ENCODE data around the gene SRD5A1. TPM values are rescaled to one million over a fixed set of nuclear protein-coding genes. Genes with fewer than 3 reads are reported as not detected.

The SRD5A1 gene
- total RNA-seq, 2 experiments from 2014 or later, result 10.1 to 10.4 TPM

GRCh38 chr5:6684075-6684474 lies 50.8 kb downstream of the SRD5A1 start:
- ChIA-PET POLR2A (no interaction called here), CTCF (no interaction called here)
- Mint-ChIP-seq H3K4me1 (peaks cover 3% of the 10 kb centered on the region), H3K27ac (no peak overlapping the region), H3K36me3 (ENCODE audit: low read depth) (no peaks in the 10 kb centered on the region), H3K4me3 (no peak overlapping the region), H3K27me3 (peaks cover 39% of the 10 kb centered on the region), H3K9me3 (no peaks in the 10 kb centered on the region)
- DNase-seq, result no peak

- DNase-seq, result no peak
- Mint-ChIP-seq H3K27ac (no peak overlapping the region), H3K27me3 (peaks cover 49% of the 10 kb centered on the region), H3K9me3 (no peaks in the 10 kb centered on the region), H3K4me3 (no peak overlapping the region), H3K36me3 (ENCODE audit: low read depth) (no peaks in the 10 kb centered on the region), H3K4me1 (peaks cover 3% of the 10 kb centered on the region)
- CTCF ChIA-PET, result interaction anchor here (1.3 kb wide), 1 partner anchor 23 kb away, joined by 3 read pairs; no protein-coding TSS in a partner anchor
- POLR2A ChIA-PET, result no interaction called here
These were observed 53.3 kb downstream of the SRD5A1 start for GRCh38 chr5:6686501-6686900.

DNA sequence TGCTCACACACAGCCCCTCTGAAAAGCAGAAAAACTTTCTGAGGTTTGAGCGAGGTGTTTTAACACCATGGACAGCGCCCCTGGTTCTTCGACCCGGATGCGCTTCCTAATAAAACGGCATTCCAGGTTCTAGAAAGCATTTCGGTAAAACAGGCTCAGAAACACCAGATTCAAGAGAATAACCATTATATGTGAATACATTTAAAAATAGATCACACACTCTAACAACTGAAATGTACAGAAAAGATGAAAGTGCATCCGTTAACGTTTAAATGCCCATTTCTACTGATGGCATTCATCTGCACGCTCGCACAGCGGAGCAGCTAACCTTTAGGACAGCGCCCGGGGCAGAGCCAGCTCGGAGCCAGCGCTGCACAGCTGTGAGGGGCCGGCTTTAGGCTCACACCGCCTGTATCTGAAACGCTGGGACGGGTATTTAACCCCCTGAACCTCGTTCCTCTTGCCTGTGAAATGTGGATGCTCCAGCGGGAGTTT lies 53.7 kb downstream of the SRD5A1 start:
- H3K4me3 Mint-ChIP-seq, result no peak overlapping the region
- H3K27ac Mint-ChIP-seq, result no peak overlapping the region
- H3K4me1 Mint-ChIP-seq, result peaks cover 3% of the 10 kb centered on the region
- no peaks in the 10 kb centered on the region for H3K9me3 Mint-ChIP-seq
- H3K27me3 Mint-ChIP-seq, result peaks cover 45% of the 10 kb centered on the region
- ChIA-PET CTCF (interaction anchor here (1.3 kb wide), 1 partner anchor 23 kb away, joined by 3 read pairs; no protein-coding TSS in a partner anchor), POLR2A (no interaction called here)
- H3K36me3 Mint-ChIP-seq (ENCODE audit: low read depth), result no peaks in the 10 kb centered on the region
- DNase-seq, result peak; percentile 26

GRCh38 chr5:6687505-6687904 lies 54.3 kb downstream of the SRD5A1 start:
- H3K36me3 Mint-ChIP-seq (ENCODE audit: low read depth), result no peaks in the 10 kb centered on the region
- H3K4me3 Mint-ChIP-seq, result no peak overlapping the region
- H3K27ac Mint-ChIP-seq, result no peak overlapping the region
- POLR2A ChIA-PET, result no interaction called here
- DNase-seq, result no peak
- peaks cover 3% of the 10 kb centered on the region for H3K4me1 Mint-ChIP-seq
- peaks cover 45% of the 10 kb centered on the region for H3K27me3 Mint-ChIP-seq
- CTCF ChIA-PET, result interaction anchor here (0.6 to 1.3 kb wide), 2 partner anchors 22 to 1242 kb away, joined by 3 read pairs; no protein-coding TSS in a partner anchor
- no peaks in the 10 kb centered on the region for H3K9me3 Mint-ChIP-seq

DNA sequence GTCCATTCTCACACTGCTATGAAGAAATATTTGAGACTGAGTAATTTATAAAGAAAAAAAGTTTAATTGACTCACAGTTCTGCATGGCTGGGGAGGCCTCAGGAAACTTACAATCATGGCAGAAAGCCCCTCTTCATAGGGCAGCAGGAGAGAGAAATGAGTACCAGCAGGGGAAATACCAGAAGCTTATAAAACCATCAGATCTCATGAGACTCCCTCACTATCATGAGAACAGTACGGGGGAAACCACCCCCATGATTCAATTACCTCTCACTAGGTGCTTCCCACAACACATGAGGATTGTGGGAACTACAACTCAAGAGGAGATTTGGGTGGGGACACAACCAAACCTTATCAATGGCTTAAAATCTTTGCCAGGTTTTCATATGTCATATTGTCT lies 59.7 kb downstream of the SRD5A1 start:
- Mint-ChIP-seq H3K4me3 (no peak overlapping the region), H3K36me3 (ENCODE audit: low read depth) (no peaks in the 10 kb centered on the region), H3K27ac (no peak overlapping the region), H3K4me1 (no peaks in the 10 kb centered on the region), H3K27me3 (peaks cover 47% of the 10 kb centered on the region), H3K9me3 (no peaks in the 10 kb centered on the region)
- ChIA-PET CTCF (interaction anchor here (1.3 kb wide), 1 partner anchor 52 kb away, joined by 3 read pairs; no protein-coding TSS in a partner anchor), POLR2A (no interaction called here)
- no peak for DNase-seq

GRCh38 chr5:6698696-6699095 lies 65.5 kb downstream of the SRD5A1 start:
- ChIA-PET CTCF (no interaction called here), POLR2A (no interaction called here)
- no peaks in the 10 kb centered on the region for H3K9me3 Mint-ChIP-seq
- H3K27ac Mint-ChIP-seq, result no peak overlapping the region
- H3K27me3 Mint-ChIP-seq, result peaks cover 42% of the 10 kb centered on the region
- H3K4me1 Mint-ChIP-seq, result no peaks in the 10 kb centered on the region
- no peak overlapping the region for H3K4me3 Mint-ChIP-seq
- no peaks in the 10 kb centered on the region for H3K36me3 Mint-ChIP-seq (ENCODE audit: low read depth)
- no peak for DNase-seq

DNA sequence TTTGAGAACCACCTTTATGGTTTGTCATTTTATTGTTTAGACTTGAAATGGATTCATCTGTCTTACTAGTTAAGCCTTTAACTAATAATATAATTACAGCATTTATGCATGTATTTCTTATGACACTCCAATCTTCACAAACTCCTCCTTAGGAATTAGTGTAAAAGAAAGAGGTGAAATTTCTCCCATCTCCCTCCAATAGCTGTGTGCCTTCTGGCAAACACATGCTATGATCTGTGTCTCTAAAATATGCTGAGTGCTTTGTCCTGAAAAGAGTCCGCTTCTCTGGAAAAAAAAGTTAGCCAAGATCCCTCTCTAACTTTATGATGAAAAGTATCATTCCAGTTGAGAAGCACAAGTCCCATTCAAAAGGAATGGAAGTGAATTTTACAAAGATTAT lies 66.1 kb downstream of the SRD5A1 start:
- ChIA-PET POLR2A (no interaction called here), CTCF (interaction anchor here (0.9 kb wide), 1 partner anchor 11 kb away, joined by 3 read pairs; no protein-coding TSS in a partner anchor)
- Mint-ChIP-seq H3K4me1 (no peaks in the 10 kb centered on the region), H3K36me3 (ENCODE audit: low read depth) (no peaks in the 10 kb centered on the region), H3K27ac (no peak overlapping the region), H3K9me3 (no peaks in the 10 kb centered on the region), H3K27me3 (peaks cover 38% of the 10 kb centered on the region), H3K4me3 (no peak overlapping the region)
- no peak for DNase-seq

DNA sequence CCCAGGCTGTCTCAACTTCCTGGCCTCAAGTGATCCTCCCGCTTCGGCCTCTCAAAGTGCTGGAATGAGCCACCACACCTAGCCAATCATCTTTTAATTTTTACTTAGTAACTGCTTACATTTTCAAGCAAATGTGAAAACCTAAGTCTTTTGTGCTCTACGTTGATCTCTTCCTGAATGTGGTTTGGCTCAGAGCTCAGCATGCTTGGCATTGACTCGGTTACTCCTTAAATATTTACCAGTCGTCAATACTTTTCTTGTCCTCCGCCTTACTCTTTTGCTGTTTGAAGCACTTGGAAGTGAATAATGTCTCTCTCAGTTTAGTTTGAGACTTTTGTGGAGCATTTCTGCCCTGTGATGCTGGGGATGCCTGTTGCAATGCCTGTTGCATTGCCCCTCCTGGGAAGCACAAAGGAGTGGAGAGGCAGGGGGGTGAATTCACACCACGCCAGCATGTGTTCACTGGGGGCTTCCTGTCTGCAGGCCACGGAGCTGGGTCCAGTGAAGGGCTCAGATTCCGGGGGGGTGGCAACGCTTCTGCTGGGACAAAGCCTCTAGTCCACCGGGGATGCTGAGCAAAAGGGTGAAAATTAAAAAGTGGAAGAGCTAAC lies 66.9 kb downstream of the SRD5A1 start:
- Mint-ChIP-seq H3K4me3 (no peak overlapping the region), H3K9me3 (no peaks in the 10 kb centered on the region), H3K36me3 (ENCODE audit: low read depth) (no peaks in the 10 kb centered on the region), H3K4me1 (no peaks in the 10 kb centered on the region), H3K27me3 (peaks cover 34% of the 10 kb centered on the region), H3K27ac (no peak overlapping the region)
- no peak for DNase-seq
- POLR2A ChIA-PET, result no interaction called here
- CTCF ChIA-PET, result interaction anchor here (0.9 kb wide), 1 partner anchor 10 kb away, joined by 3 read pairs; no protein-coding TSS in a partner anchor

DNA sequence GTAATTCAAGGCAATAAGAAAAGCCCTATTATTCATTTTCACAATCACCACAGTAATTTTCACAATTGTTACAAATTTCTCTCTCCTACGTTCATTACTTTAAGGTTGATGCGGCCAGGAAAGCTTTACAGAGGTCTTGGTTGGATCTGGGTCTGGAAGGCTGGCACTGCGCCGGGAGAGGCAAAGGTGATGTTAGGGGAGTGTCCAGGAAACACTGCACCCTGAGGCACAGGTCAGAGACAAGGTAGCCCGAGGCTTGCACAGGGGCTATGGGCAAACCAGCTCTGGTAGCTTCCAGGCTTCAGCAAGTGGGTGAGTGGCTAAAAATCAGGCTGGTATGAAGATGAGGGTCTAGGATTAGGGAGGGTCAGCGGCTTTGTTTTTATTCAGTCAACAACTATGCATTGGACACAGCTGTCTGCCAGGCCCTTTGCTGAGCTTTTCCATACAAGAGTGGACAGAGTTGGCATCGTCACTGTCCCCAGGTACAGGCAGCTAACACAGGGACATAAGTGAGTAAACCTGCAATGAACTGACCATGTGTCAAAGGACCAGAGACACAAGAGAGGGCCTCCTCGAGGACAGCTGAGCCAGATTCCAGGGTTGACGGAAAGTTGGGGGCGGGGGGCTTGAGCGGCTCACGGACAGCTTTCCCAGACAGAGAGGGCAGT lies 67.6 kb downstream of the SRD5A1 start:
- Mint-ChIP-seq H3K9me3 (no peaks in the 10 kb centered on the region), H3K4me1 (peaks cover under 1% of the 10 kb centered on the region), H3K27ac (no peak overlapping the region), H3K4me3 (no peak overlapping the region), H3K36me3 (ENCODE audit: low read depth) (no peaks in the 10 kb centered on the region), H3K27me3 (peaks cover 33% of the 10 kb centered on the region)
- no peak for DNase-seq
- ChIA-PET CTCF (no interaction called here), POLR2A (no interaction called here)

DNA sequence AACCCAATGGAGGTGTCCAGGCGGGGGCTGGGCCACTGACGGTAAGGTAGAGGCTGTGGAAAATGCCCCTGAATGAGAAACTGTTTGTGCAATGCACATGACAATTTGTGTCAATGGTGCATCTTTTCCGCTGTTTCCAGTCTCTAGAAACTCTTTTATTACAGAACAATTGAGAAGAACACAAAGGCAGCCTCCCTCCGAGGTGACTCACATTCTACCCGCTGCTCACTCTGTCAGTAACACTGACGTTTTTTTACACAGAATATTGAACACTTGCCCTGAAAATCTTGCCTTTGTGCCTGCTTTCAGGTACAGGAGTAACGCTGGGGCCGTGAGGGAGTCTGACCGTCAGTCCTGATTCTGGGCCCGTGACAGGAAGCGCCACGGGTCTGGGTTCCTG lies 68.3 kb downstream of the SRD5A1 start:
- H3K4me1 Mint-ChIP-seq, result peaks cover 4% of the 10 kb centered on the region
- H3K27ac Mint-ChIP-seq, result no peak overlapping the region
- ChIA-PET CTCF (no interaction called here), POLR2A (no interaction called here)
- peaks cover 30% of the 10 kb centered on the region for H3K27me3 Mint-ChIP-seq
- H3K9me3 Mint-ChIP-seq, result no peaks in the 10 kb centered on the region
- H3K4me3 Mint-ChIP-seq, result no peak overlapping the region
- H3K36me3 Mint-ChIP-seq (ENCODE audit: low read depth), result no peaks in the 10 kb centered on the region
- no peak for DNase-seq

DNA sequence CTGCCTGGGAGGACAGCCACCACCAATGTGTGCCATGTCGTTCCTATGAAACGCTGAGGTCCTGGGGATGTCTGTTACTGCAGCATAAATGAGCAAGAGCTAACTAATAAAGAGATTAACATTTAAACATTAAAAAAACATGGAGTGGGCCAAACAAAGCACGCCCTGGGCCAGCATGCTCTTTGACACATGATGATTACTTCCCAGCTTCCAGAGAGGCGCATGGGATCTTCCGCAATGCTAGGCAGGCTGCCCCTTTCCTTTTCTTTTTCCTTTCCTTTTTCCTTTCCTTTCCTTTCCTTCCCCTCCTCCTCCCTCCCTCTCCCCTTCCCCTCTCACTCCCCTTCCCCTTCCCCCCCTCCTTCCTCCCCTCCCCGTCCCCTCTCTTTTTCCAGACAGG lies 69.4 kb downstream of the SRD5A1 start:
- H3K9me3 Mint-ChIP-seq, result no peaks in the 10 kb centered on the region
- POLR2A ChIA-PET, result no interaction called here
- peaks cover 4% of the 10 kb centered on the region for H3K4me1 Mint-ChIP-seq

GRCh38 chr5:6703806-6704205 lies 70.6 kb downstream of the SRD5A1 start:
- CTCF ChIA-PET, result no interaction called here
- H3K27me3 Mint-ChIP-seq, result peaks cover 13% of the 10 kb centered on the region
- no peak for DNase-seq
- no peak overlapping the region for H3K27ac Mint-ChIP-seq
- no peaks in the 10 kb centered on the region for H3K9me3 Mint-ChIP-seq
- no peak overlapping the region for H3K4me3 Mint-ChIP-seq
- POLR2A ChIA-PET, result no interaction called here
- H3K4me1 Mint-ChIP-seq, result peaks cover 4% of the 10 kb centered on the region
- no peaks in the 10 kb centered on the region for H3K36me3 Mint-ChIP-seq (ENCODE audit: low read depth)

More for the DNA sequence above, 69.4 kb downstream of the SRD5A1 start:
- Mint-ChIP-seq H3K27me3 (peaks cover 20% of the 10 kb centered on the region), H3K36me3 (ENCODE audit: low read depth) (no peaks in the 10 kb centered on the region), H3K4me3 (no peak overlapping the region), H3K27ac (no peak overlapping the region)
- DNase-seq, result no peak
- CTCF ChIA-PET, result no interaction called here

- H3K27me3 Mint-ChIP-seq, result peaks cover 9% of the 10 kb centered on the region
- POLR2A ChIA-PET, result no interaction called here
- H3K4me3 Mint-ChIP-seq, result no peak overlapping the region
- DNase-seq, result no peak
- CTCF ChIA-PET, result no interaction called here
- H3K36me3 Mint-ChIP-seq (ENCODE audit: low read depth), result no peaks in the 10 kb centered on the region
- H3K9me3 Mint-ChIP-seq, result no peaks in the 10 kb centered on the region
- no peak overlapping the region for H3K27ac Mint-ChIP-seq
- peaks cover 4% of the 10 kb centered on the region for H3K4me1 Mint-ChIP-seq
These were observed 71.2 kb downstream of the SRD5A1 start for GRCh38 chr5:6704361-6704851.
